Spinal cord (tissue), 10 donors: ENCODE measurements around the gene C8G. TPM values are rescaled to one million over a fixed set of nuclear protein-coding genes. Genes with fewer than 3 reads are reported as not detected.
A peak's percentile ranks its signal among the peaks of the same experiment; 100 is the strongest.

ENCODE experiments used
- DNase-seq, 6 donors: peaks; one replicate each; pipeline versions ENCODE4 v3.0.0 to v3.0.0-alpha.2; 2013 to 2015; ENCODE audit warnings: low spot score in 6 of 6, low read depth in 4 of 6
- H3K27ac ChIP-seq: one replicate; pipeline ENCODE4 v1.5.1; 2013; ENCODE audit warnings: low read depth, low read length, control low read depth
- H3K27me3 ChIP-seq: one replicate; pipeline ENCODE4 v1.6.1; 2013; ENCODE audit warnings: low read length; ENCODE audit not compliant: control insufficient read depth, insufficient read depth
- H3K36me3 ChIP-seq: one replicate; pipeline ENCODE4 v1.6.1; 2013; ENCODE audit warnings: low read length; ENCODE audit not compliant: control insufficient read depth, insufficient read depth
- H3K4me1 ChIP-seq: one replicate; pipeline ENCODE4 v1.6.1; 2013; ENCODE audit warnings: low read length; ENCODE audit not compliant: control insufficient read depth, insufficient read depth
- H3K4me3 ChIP-seq: one replicate; pipeline ENCODE4 v1.5.1; 2013; ENCODE audit warnings: low read depth, low read length, control low read depth
- H3K9me3 ChIP-seq: one replicate; pipeline ENCODE4 v1.6.1; 2013; ENCODE audit warnings: low read length; ENCODE audit not compliant: control insufficient read depth, insufficient read depth
- WGBS: methylation state at CpG from one replicate; pipeline ENCODE4 v1.1.5; 2013; ENCODE audit warnings: missing lambda C conversion rate; ENCODE audit not compliant: insufficient coverage; 5-methylcytosine and 5-hydroxymethylcytosine counted together
- polyA plus RNA-seq, 2 donors: library from polyadenylated mRNA; unstranded; fragments of 120-200 nt; gene quantifications; one replicate each; pipeline ENCODE4 v1.2.1, GENCODE V29; 2013; ENCODE audit not compliant: insufficient read length in 2 of 2
- total RNA-seq, 2 donors: library from RNA; depleted of rRNA in 1 of 2; stranded (reverse); fragments of 120-200 nt in 1 of 2; fragments of >200 nt in 1 of 2; gene quantifications; one replicate each; pipeline versions ENCODE4 v1.2.3 to v1.2.4, GENCODE V29; 2013 to 2014
- donor health status: healthy.

The C8G gene
- total and polyA plus RNA-seq, 4 donors: 1.3 to 1.7 (median 1.6) TPM; not detected in 1

DNA sequence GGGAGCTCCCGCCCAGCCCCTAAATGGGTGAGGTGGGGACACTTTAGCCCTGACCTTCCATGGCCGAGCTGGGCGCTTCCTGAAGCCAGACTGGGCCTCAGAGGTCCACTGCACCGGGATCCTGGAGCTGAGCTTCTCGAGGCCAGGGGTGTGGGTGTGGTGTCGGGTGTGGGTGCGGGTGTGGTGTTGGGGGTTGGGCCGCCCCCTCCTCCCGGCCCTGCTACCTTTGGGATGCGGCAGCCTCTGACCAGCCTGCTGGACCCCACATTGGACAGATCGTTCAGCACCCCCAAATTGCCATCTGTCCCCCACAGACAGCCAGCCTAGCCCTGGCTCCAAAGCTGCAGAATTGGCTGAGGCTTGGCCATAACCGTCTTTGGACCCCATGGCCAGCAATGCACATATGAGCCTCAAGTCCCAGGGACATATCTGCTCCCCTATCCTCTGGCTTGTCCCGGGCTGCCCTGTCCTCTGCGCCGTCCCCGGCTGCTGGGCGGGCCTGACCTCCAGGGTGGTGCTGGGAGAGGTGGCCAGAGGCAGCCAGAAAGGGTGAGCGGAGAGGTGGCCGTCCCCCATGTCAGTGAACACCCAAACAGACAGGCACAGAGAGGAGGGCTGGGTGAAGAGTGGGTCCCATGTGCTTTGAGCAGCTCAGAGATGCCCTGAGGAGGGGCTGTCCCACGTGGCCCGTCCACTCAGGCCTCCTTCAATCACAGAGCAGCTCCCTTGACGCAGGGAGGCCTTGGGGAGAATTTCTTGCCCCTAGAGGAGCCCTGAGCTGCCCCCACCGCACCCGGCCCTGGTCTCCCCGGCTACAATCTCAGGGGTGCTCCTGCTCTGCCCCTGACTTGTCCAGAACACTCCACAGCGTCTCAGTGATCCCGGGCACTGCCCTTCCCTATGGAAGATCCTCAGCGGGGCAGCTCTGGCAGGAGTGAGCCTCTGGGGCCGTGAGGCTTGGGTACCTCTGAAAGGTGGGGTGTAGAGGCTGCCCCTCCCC, 28.9 kb downstream of the C8G start:
- no peak overlapping the region for H3K27ac ChIP-seq
- H3K9me3 ChIP-seq: no peaks in the 10 kb centered on the region
- no peaks in the 10 kb centered on the region for H3K36me3 ChIP-seq
- WGBS: 91% methylated on average over 24 of the region's 29 CpGs
- H3K27me3 ChIP-seq: no peaks in the 10 kb centered on the region
- H3K4me1 ChIP-seq: peaks cover 37% of the 10 kb centered on the region
- DNase-seq: no peak
- no peak overlapping the region for H3K4me3 ChIP-seq

GRCh38 chr9:136974817-136975535, 29.9 kb downstream of the C8G start:
- peaks cover 47% of the 10 kb centered on the region for H3K4me1 ChIP-seq
- H3K9me3 ChIP-seq: no peaks in the 10 kb centered on the region
- H3K27ac ChIP-seq: no peak overlapping the region
- no peaks in the 10 kb centered on the region for H3K27me3 ChIP-seq
- no peak for DNase-seq
- peaks cover 3% of the 10 kb centered on the region for H3K36me3 ChIP-seq
- H3K4me3 ChIP-seq: no peak overlapping the region
- 67% methylated on average over 15 of the region's 15 CpGs for WGBS

GRCh38 chr9:136975644-136976043, 30.6 kb downstream of the C8G start:
- Histone ChIP-seq H3K27ac (no peak overlapping the region), H3K36me3 (peaks cover 3% of the 10 kb centered on the region), H3K4me1 (peaks cover 50% of the 10 kb centered on the region), H3K4me3 (no peak overlapping the region), H3K9me3 (no peaks in the 10 kb centered on the region), H3K27me3 (no peaks in the 10 kb centered on the region)
- 48% methylated on average over 13 of the region's 14 CpGs for WGBS
- DNase-seq: peak in 1 of 6 donors; percentile 13

GRCh38 chr9:136977223-136977622, 32.2 kb downstream of the C8G start, which contains the start of gene PTGDS:
Gene PTGDS (plus strand): TSS chr9:136977504. CDS start chr9:136977579, 75 bp downstream.
- Histone ChIP-seq H3K36me3 (peaks cover 3% of the 10 kb centered on the region), H3K4me1 (peaks cover 51% of the 10 kb centered on the region), H3K9me3 (no peaks in the 10 kb centered on the region), H3K27me3 (no peaks in the 10 kb centered on the region), H3K27ac (peak within 1 kb of the TSS; percentile 64), H3K4me3 (peak within 1 kb of the TSS; percentile 46)
- DNase-seq: peak in 1 of 6 donors; percentile 79
- 43% methylated on average over 10 of the region's 10 CpGs for WGBS

DNA sequence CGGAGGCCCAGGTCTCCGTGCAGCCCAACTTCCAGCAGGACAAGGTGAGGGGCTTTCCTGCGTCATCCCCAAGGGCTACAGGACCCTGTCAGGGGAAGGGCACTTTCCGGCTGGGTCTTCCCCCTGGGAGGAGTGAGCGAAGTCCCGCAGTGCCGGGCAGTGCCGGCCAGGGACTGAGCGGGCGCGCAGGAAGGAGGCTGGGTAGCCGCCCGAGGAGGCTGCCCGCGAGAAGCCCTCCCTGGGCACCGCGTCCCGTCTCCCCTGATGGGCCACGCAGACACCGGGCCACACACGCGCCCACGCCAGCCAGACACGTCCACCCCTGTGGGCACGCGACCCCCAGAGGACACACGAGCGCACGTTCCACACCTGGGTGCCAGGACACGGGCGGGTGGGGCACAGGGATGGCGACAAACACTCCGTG, 32.6 kb downstream of the C8G start:
- Histone ChIP-seq H3K4me3 (peak overlapping the region; percentile 46), H3K27me3 (peaks cover 4% of the 10 kb centered on the region), H3K36me3 (peaks cover 3% of the 10 kb centered on the region), H3K9me3 (no peaks in the 10 kb centered on the region), H3K27ac (peak overlapping the region; percentile 64), H3K4me1 (peaks cover 52% of the 10 kb centered on the region)
- no peak for DNase-seq
- 4% methylated on average over 33 of the region's 33 CpGs for WGBS

GRCh38 chr9:136978073-136978864, 33.2 kb downstream of the C8G start:
- H3K4me1 ChIP-seq: peaks cover 52% of the 10 kb centered on the region
- no peaks in the 10 kb centered on the region for H3K9me3 ChIP-seq
- WGBS: under 1% methylated on average over 66 of the region's 78 CpGs
- H3K4me3 ChIP-seq: peak overlapping the region; percentile 46
- peak overlapping the region; percentile 64 for H3K27ac ChIP-seq
- peak in 3 of 6 donors; percentile 15 to 79 (median 71) for DNase-seq
- peaks cover 5% of the 10 kb centered on the region for H3K27me3 ChIP-seq
- peaks cover 3% of the 10 kb centered on the region for H3K36me3 ChIP-seq

- Histone ChIP-seq H3K27me3 (peaks cover 11% of the 10 kb centered on the region), H3K36me3 (peaks cover 3% of the 10 kb centered on the region), H3K4me3 (peak overlapping the region; percentile 9), H3K27ac (no peak overlapping the region), H3K9me3 (no peaks in the 10 kb centered on the region), H3K4me1 (peaks cover 52% of the 10 kb centered on the region)
- no peak for DNase-seq
- WGBS: 49% methylated on average over 41 of the region's 41 CpGs
These were observed 34.0 kb downstream of the C8G start for GRCh38 chr9:136978865-136979544.

GRCh38 chr9:136979769-136980587, 34.9 kb downstream of the C8G start:
- no peak for DNase-seq
- Histone ChIP-seq H3K36me3 (peaks cover 3% of the 10 kb centered on the region), H3K9me3 (no peaks in the 10 kb centered on the region), H3K27me3 (peaks cover 21% of the 10 kb centered on the region), H3K4me1 (peaks cover 56% of the 10 kb centered on the region), H3K27ac (no peak overlapping the region), H3K4me3 (no peak overlapping the region)
- 86% methylated on average over 25 of the region's 26 CpGs for WGBS
